ENCODE data around the gene TLR10.

DNA sequence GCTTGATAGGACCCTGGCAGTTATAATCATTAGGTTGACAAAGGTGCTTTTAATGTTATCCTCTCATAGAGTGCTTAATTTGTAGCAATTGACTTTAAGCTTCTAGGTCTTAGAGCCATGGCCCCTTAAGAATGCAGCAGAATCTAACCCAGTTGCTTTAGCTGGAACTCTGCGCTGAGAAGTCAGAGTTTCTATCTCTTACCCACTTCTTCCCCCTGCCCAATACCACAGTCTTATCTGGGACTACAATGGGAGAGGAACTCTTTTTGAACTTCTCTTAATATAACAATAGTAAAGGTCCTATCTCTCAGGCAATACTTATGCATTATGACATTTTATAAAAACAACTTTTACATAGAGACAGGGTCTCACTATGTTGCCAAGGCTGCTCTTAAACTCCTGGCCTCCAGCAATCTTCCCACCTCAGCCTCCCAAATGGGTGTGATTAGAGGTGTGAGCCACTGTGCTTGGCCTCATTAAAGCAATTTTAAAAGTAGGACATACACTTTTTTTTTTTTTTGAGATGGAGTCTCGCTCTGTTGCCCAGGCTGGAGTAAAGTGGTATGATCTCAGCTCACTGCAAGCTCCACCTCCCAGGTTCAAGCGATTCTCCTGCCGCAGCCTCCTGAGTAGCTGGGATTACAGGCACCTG is 1.8 kb downstream of the TLR10 start:
- TF ChIP-seq, protein P1, sequence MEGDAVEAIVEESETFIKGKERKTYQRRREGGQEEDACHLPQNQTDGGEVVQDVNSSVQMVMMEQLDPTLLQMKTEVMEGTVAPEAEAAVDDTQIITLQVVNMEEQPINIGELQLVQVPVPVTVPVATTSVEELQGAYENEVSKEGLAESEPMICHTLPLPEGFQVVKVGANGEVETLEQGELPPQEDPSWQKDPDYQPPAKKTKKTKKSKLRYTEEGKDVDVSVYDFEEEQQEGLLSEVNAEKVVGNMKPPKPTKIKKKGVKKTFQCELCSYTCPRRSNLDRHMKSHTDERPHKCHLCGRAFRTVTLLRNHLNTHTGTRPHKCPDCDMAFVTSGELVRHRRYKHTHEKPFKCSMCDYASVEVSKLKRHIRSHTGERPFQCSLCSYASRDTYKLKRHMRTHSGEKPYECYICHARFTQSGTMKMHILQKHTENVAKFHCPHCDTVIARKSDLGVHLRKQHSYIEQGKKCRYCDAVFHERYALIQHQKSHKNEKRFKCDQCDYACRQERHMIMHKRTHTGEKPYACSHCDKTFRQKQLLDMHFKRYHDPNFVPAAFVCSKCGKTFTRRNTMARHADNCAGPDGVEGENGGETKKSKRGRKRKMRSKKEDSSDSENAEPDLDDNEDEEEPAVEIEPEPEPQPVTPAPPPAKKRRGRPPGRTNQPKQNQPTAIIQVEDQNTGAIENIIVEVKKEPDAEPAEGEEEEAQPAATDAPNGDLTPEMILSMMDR (IDR thresholded peaks at IDR 0.05; ENCODE audit: borderline replicate concordance, extremely low read depth, low read length, poor library complexity, severe bottlenecking) = no peak
- no peak for TF ChIP-seq EZH2 (IDR thresholded peaks at IDR 0.05; ENCODE audit: borderline replicate concordance, low read depth, low read length, severe bottlenecking)
